Prostate gland (tissue), 2 donors: ENCODE results near the gene TOGARAM2. TPM values are rescaled to one million over a fixed set of nuclear protein-coding genes. Genes with fewer than 3 reads are reported as not detected.

ENCODE experiments used
- DNase-seq: peaks from one replicate; pipeline ENCODE4 v3.0.0-alpha.2; 2019; ENCODE audit warnings: low spot score
- H3K27ac ChIP-seq, 2 donors: fragments of 200-600 bp; sonication (generic); 2 replicates each; pipeline ENCODE4 v1.5.1; 2017 to 2019
- H3K27me3 ChIP-seq: fragments of 200-600 bp; sonication (generic); replicated peaks from 2 replicates; pipeline ENCODE4 v1.5.1; 2019; ENCODE audit not compliant: insufficient read depth
- H3K36me3 ChIP-seq, 2 donors: fragments of 200-600 bp; sonication (generic); 1 replicate in 1 of 2; 2 replicates in 1 of 2; pipeline versions ENCODE4 v1.5.1 to v1.8.1; 2017 to 2019
- H3K4me1 ChIP-seq: fragments of 200-600 bp; sonication (generic); replicated peaks from 2 replicates; pipeline ENCODE4 v1.5.1; 2019
- H3K4me3 ChIP-seq, 2 donors: fragments of 200-600 bp; sonication (generic); 2 replicates each; pipeline ENCODE4 v1.5.1; 2017 to 2019
- H3K9me3 ChIP-seq: fragments of 200-600 bp; sonication (generic); 2 replicates; pipeline ENCODE4 v1.5.1; 2017
- CTCF ChIP-seq, 4 experiments: fragments of 200-600 bp in 2 of 4; fragments of 450-650 bp in 2 of 4; sonication (generic) in 2 of 4; IDR thresholded peaks; 1 replicate in 3 of 4; 2 replicates in 1 of 4; pipeline ENCODE4 v1.5.1; 2016 to 2019; ENCODE audit warnings: antibody characterized with exemption in 4 of 4, mild to moderate bottlenecking in 2 of 4, moderate library complexity in 2 of 4
- POLR2A ChIP-seq: fragments of 450-650 bp; IDR thresholded peaks from one replicate; pipeline ENCODE4 v1.6.1; 2016; ENCODE audit warnings: antibody characterized with exemption, mild to moderate bottlenecking
- POLR2AphosphoS5 ChIP-seq: sonication (generic); formaldehyde crosslinking; IDR thresholded peaks from one replicate; pipeline ENCODE4 v1.6.1; 2017; ENCODE audit warnings: antibody characterized with exemption
- WGBS: methylation state at CpG from one replicate; pipeline ENCODE4 v1.1.5; 2018; 5-methylcytosine and 5-hydroxymethylcytosine counted together
- intact Hi-C: fragments of 100-400 bp; cut with DNase I; formaldehyde crosslinking; loops from one replicate; pipeline ENCODE4 v1.14.2; 2022
- total RNA-seq, 2 donors: library from RNA; depleted of rRNA; stranded (reverse); fragments of >200 nt; gene quantifications; one replicate each; pipeline ENCODE4 v1.1.0, GENCODE V29; 2016

TOGARAM2 gene
- total RNA-seq, 2 donors from 2014 or later: 0.36 to 0.62 TPM

- H3K4me3 ChIP-seq: no peak overlapping the region
- no peak for DNase-seq
- H3K27ac ChIP-seq: no peak overlapping the region
- 81% methylated on average over 9 of the region's 9 CpGs for WGBS
- peaks cover 7% of the 10 kb centered on the region for H3K4me1 ChIP-seq
- H3K27me3 ChIP-seq: no peaks in the 10 kb centered on the region
- intact Hi-C loops: no loop called here
- H3K9me3 ChIP-seq: no peaks in the 10 kb centered on the region
- H3K36me3 ChIP-seq: no peaks in the 10 kb centered on the region
- TF ChIP-seq POLR2A (no peak), CTCF (IDR thresholded peaks at IDR 0.05) (no peak), POLR2AphosphoS5 (no peak)
Observed at GRCh38 chr2:29041161-29041660, 60.1 kb downstream of the TOGARAM2 start.

GRCh38 chr2:29042561-29043075 lies 61.5 kb downstream of the TOGARAM2 start:
- Histone ChIP-seq H3K27ac (no peak overlapping the region), H3K4me3 (no peak overlapping the region), H3K36me3 (no peaks in the 10 kb centered on the region), H3K27me3 (no peaks in the 10 kb centered on the region), H3K4me1 (peaks cover 6% of the 10 kb centered on the region), H3K9me3 (no peaks in the 10 kb centered on the region)
- intact Hi-C loops: no loop called here
- DNase-seq: no peak
- no peak for TF ChIP-seq CTCF (IDR thresholded peaks at IDR 0.05)
- no peak for TF ChIP-seq POLR2AphosphoS5
- TF ChIP-seq POLR2A: no peak
- 51% methylated on average over 9 of the region's 9 CpGs for WGBS

- Histone ChIP-seq H3K27ac (no peak overlapping the region), H3K27me3 (no peaks in the 10 kb centered on the region), H3K4me3 (no peak overlapping the region), H3K4me1 (no peaks in the 10 kb centered on the region), H3K36me3 (no peaks in the 10 kb centered on the region), H3K9me3 (no peaks in the 10 kb centered on the region)
- DNase-seq: no peak
- intact Hi-C loops: no loop called here
- 94% methylated on average over 4 of the region's 4 CpGs for WGBS
- TF ChIP-seq CTCF (IDR thresholded peaks at IDR 0.05): no peak
Observed at GRCh38 chr2:29044459-29044858, 63.4 kb downstream of the TOGARAM2 start.

GRCh38 chr2:29046321-29046720 lies 65.2 kb downstream of the TOGARAM2 start:
- Histone ChIP-seq H3K36me3 (no peaks in the 10 kb centered on the region), H3K27me3 (no peaks in the 10 kb centered on the region), H3K4me3 (no peak overlapping the region), H3K27ac (no peak overlapping the region), H3K9me3 (no peaks in the 10 kb centered on the region), H3K4me1 (no peaks in the 10 kb centered on the region)
- no peak for DNase-seq
- TF ChIP-seq POLR2AphosphoS5 (no peak), POLR2A (no peak), CTCF (IDR thresholded peaks at IDR 0.05) (no peak)
- 100% methylated on average over 2 of the region's 2 CpGs for WGBS
- intact Hi-C loops: no loop called here

GRCh38 chr2:29047083-29047845 lies 66.2 kb downstream of the TOGARAM2 start:
- Histone ChIP-seq H3K9me3 (no peaks in the 10 kb centered on the region), H3K36me3 (no peaks in the 10 kb centered on the region), H3K4me3 (no peak overlapping the region), H3K27me3 (no peaks in the 10 kb centered on the region), H3K27ac (no peak overlapping the region), H3K4me1 (no peaks in the 10 kb centered on the region)
- intact Hi-C loops: no loop called here
- TF ChIP-seq POLR2A (no peak), CTCF (IDR thresholded peaks at IDR 0.05) (no peak), POLR2AphosphoS5 (no peak)
- 83% methylated on average over 9 of the region's 9 CpGs for WGBS
- DNase-seq: no peak
